Endothelial cell (in vitro differentiated cells): ENCODE measurements around the gene THAP7. TPM values are rescaled to one million over a fixed set of nuclear protein-coding genes. Genes with fewer than 3 reads are reported as not detected.

Experiments used
- DNase-seq: peaks from one replicate; pipeline ENCODE4 v3.0.0; 2021; ENCODE audit warnings: low spot score
- H3K27ac Mint-ChIP-seq: one replicate; pipeline ENCODE4 v1.8.0; 2021; ENCODE audit warnings: mixed read lengths, inconsistent platforms; ENCODE audit not compliant: unreplicated experiment
- H3K27me3 Mint-ChIP-seq: one replicate; pipeline ENCODE4 v1.8.0; 2021; ENCODE audit warnings: mild to moderate bottlenecking, moderate library complexity, mixed read lengths, inconsistent platforms; ENCODE audit not compliant: unreplicated experiment
- H3K36me3 Mint-ChIP-seq: one replicate; pipeline ENCODE4 v1.8.0; 2021; ENCODE audit warnings: mild to moderate bottlenecking, low read depth, mixed read lengths, inconsistent platforms; ENCODE audit not compliant: unreplicated experiment
- H3K4me1 Mint-ChIP-seq: one replicate; pipeline ENCODE4 v1.8.0; 2021; ENCODE audit warnings: mild to moderate bottlenecking, mixed read lengths, inconsistent platforms; ENCODE audit not compliant: unreplicated experiment
- H3K4me3 Mint-ChIP-seq: one replicate; pipeline ENCODE4 v1.8.0; 2021; ENCODE audit warnings: mild to moderate bottlenecking, mixed read lengths, inconsistent platforms; ENCODE audit not compliant: unreplicated experiment
- H3K9me3 Mint-ChIP-seq: one replicate; pipeline ENCODE4 v1.8.0; 2021; ENCODE audit warnings: mixed read lengths, inconsistent platforms; ENCODE audit not compliant: unreplicated experiment
- CTCF ChIP-seq: fragments of 200-600 bp; sonication (generic); IDR thresholded peaks from one replicate; pipeline ENCODE4 v1.5.0; 2021; ENCODE audit warnings: antibody characterized with exemption; ENCODE audit not compliant: unreplicated experiment
- total RNA-seq: library from RNA; stranded (reverse); fragmentation: NEBNext Ultra II Directional; extraction: Animal tissue kit (Norgen Biotek cat#: 25700); gene quantifications from one replicate; pipeline ENCODE4 v1.2.1, GENCODE V29; 2021; ENCODE audit not compliant: unreplicated experiment

The THAP7 gene
- total RNA-seq, 1 donor from 2014 or later = 13.5 TPM

- peaks cover 11% of the 10 kb centered on the region for H3K27me3 Mint-ChIP-seq
- no peak for DNase-seq
These were observed 32.0 kb upstream of the THAP7 start for GRCh38 chr22:21033895-21034294.

DNA sequence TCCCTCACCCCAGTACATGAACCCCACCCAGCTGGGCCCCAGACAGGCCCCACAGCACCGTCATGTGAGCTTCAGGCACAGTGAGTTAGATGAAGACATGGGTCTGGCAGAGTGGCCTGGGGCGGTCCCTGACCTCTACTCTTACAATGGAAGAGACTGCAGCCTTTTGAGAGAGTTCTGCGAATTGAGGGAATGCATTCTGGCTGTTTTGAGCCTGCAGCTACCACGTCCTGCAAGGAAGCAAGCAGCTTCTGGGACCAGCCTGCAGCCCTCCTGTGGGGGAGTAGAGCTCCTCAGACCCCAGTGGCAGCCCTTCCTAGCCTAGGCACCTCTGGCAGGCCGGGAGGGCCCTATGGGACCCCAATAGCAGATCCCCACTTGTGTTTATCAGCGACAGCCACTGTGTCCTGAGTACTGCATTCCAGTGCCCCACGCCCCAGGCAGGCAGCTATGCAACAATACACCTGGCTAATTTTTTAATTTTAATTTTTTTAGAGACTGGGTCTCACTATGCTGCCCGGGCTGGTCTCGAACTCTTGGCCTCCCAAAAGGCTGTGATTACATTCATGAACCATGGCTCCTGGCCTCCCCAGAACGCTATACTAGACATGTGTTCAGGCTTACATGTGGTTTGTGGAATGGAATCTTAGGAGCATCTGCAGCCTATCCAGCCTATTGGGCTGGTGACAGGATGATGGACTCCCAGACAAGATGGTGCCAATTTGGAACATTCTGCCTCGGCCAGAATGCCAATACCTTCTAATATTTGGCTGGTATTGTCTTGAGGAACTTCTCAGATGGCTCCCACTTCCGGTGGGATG is 31.2 kb upstream of the THAP7 start:
- Mint-ChIP-seq H3K4me3 (no peak overlapping the region), H3K9me3 (no peaks in the 10 kb centered on the region), H3K27me3 (peaks cover 11% of the 10 kb centered on the region), H3K36me3 (no peaks in the 10 kb centered on the region), H3K27ac (no peak overlapping the region), H3K4me1 (no peaks in the 10 kb centered on the region)
- TF ChIP-seq CTCF = no peak
- no peak for DNase-seq

More at GRCh38 chr22:21033895-21034294, 32.0 kb upstream of the THAP7 start:
- no peak overlapping the region for H3K4me3 Mint-ChIP-seq
- no peaks in the 10 kb centered on the region for H3K4me1 Mint-ChIP-seq
- H3K36me3 Mint-ChIP-seq = no peaks in the 10 kb centered on the region
- no peak overlapping the region for H3K27ac Mint-ChIP-seq
- H3K9me3 Mint-ChIP-seq = no peaks in the 10 kb centered on the region
- no peak for TF ChIP-seq CTCF

- no peak for TF ChIP-seq CTCF
- H3K9me3 Mint-ChIP-seq = no peaks in the 10 kb centered on the region
- no peak for DNase-seq
- H3K27me3 Mint-ChIP-seq = peaks cover 11% of the 10 kb centered on the region
- no peaks in the 10 kb centered on the region for H3K4me1 Mint-ChIP-seq
- no peak within 1 kb of the TSS for H3K27ac Mint-ChIP-seq
- H3K4me3 Mint-ChIP-seq = no peak within 1 kb of the TSS
- no peaks in the 10 kb centered on the region for H3K36me3 Mint-ChIP-seq
These were observed 30.3 kb upstream of the THAP7 start, which contains the start of gene SLC7A4 for GRCh38 chr22:21032037-21032867. SLC7A4 (minus strand) TSS chr22:21032561; CDS start chr22:21031812, 749 bp downstream.

DNA sequence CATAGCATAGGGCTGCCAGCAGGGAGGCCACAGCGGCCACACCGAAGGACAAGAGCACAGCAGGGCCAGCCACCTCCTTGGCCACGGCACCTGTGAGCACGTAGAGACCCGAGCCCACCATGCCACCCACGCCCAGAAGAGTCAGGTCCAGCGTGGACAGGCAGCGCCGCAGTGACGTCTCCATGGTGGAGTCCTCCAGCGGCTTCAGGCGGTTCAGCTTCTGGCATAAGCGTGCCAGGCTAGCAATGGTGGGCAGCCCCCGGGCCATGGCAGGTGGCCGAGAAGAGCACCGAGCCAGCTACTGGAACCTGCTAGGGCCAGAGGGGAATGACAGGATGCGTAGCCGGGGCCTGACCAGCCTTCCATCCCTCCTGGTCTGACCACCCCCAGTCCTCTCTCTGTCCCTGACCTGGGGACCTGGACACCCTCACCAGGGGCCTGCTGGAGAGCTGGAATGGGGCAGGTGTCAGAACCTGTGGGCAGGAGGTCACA is 29.7 kb upstream of the THAP7 start:
- H3K27me3 Mint-ChIP-seq = peaks cover 11% of the 10 kb centered on the region
- no peak for TF ChIP-seq CTCF
- no peak overlapping the region for H3K4me3 Mint-ChIP-seq
- H3K9me3 Mint-ChIP-seq = no peaks in the 10 kb centered on the region
- H3K36me3 Mint-ChIP-seq = no peaks in the 10 kb centered on the region
- no peak for DNase-seq
- no peak overlapping the region for H3K27ac Mint-ChIP-seq
- H3K4me1 Mint-ChIP-seq = no peaks in the 10 kb centered on the region
